ENCODE data around the gene FMC1.

FMC1 gene

GRCh38 chr7:139374246-139374645 lies 33.1 kb downstream of the FMC1 start:
- H3K4me3 ChIP-seq (replicated peaks; ENCODE audit: low read depth, low read length), result no peak overlapping the region
- TF ChIP-seq CTCF (IDR thresholded peaks at IDR 0.05; ENCODE audit: low read depth, low read length, missing control alignments), result no peak
- no peak for DNase-seq (ENCODE audit: extremely low read depth, low read depth)

- TF ChIP-seq CTCF (IDR thresholded peaks at IDR 0.05; ENCODE audit: low read depth, low read length, missing control alignments), result no peak
- no peak for DNase-seq (ENCODE audit: extremely low read depth, low read depth)
- H3K4me3 ChIP-seq (replicated peaks; ENCODE audit: low read depth, low read length), result no peak overlapping the region
Observed at GRCh38 chr7:139382439-139382838, 41.3 kb downstream of the FMC1 start.

GRCh38 chr7:139384611-139385010 lies 43.5 kb downstream of the FMC1 start:
- H3K4me3 ChIP-seq (replicated peaks; ENCODE audit: low read depth, low read length), result no peak overlapping the region
- TF ChIP-seq CTCF (IDR thresholded peaks at IDR 0.05; ENCODE audit: low read depth, low read length, missing control alignments), result no peak
- no peak for DNase-seq (ENCODE audit: extremely low read depth, low read depth)

- H3K4me3 ChIP-seq (replicated peaks; ENCODE audit: low read depth, low read length), result no peak overlapping the region
- no peak for DNase-seq (ENCODE audit: extremely low read depth, low read depth)
- TF ChIP-seq CTCF (IDR thresholded peaks at IDR 0.05; ENCODE audit: low read depth, low read length, missing control alignments), result no peak
Observed at GRCh38 chr7:139387594-139387993, 46.5 kb downstream of the FMC1 start.

- H3K4me3 ChIP-seq (replicated peaks; ENCODE audit: low read depth, low read length), result no peak overlapping the region
- DNase-seq (ENCODE audit: extremely low read depth, low read depth), result no peak
- no peak for TF ChIP-seq CTCF (IDR thresholded peaks at IDR 0.05; ENCODE audit: low read depth, low read length, missing control alignments)
Observed at GRCh38 chr7:139389091-139389490, 48.0 kb downstream of the FMC1 start.

GRCh38 chr7:139389774-139390173 lies 48.6 kb downstream of the FMC1 start:
- no peak for DNase-seq (ENCODE audit: extremely low read depth, low read depth)
- no peak for TF ChIP-seq CTCF (IDR thresholded peaks at IDR 0.05; ENCODE audit: low read depth, low read length, missing control alignments)
- no peak overlapping the region for H3K4me3 ChIP-seq (replicated peaks; ENCODE audit: low read depth, low read length)

GRCh38 chr7:139393621-139394211 lies 52.6 kb downstream of the FMC1 start:
- H3K4me3 ChIP-seq (replicated peaks; ENCODE audit: low read depth, low read length), result no peak overlapping the region
- DNase-seq (ENCODE audit: extremely low read depth, low read depth), result no peak
- no peak for TF ChIP-seq CTCF (IDR thresholded peaks at IDR 0.05; ENCODE audit: low read depth, low read length, missing control alignments)
